SW480 (cell line): Measurements from ENCODE around the gene ASXL1.
A peak's percentile ranks its signal among the peaks of the same experiment; 100 is the strongest.

Source experiments
- DNase-seq: peaks from one replicate; pipeline ENCODE4 v3.0.0-alpha.2; 2016; ENCODE audit warnings: low spot score

The ASXL1 gene

GRCh38 chr20:32481311-32482142 is 123.4 kb downstream of the ASXL1 start:
- no peak for DNase-seq

- DNase-seq, result no peak
Measured at GRCh38 chr20:32482143-32482441, 124.0 kb downstream of the ASXL1 start.

GRCh38 chr20:32482442-32483261 is 124.5 kb downstream of the ASXL1 start:
- DNase-seq, result peak; percentile 41

- peak; percentile 89 for DNase-seq
Measured at GRCh38 chr20:32483351-32484224, 125.5 kb downstream of the ASXL1 start.

- DNase-seq, result peak; percentile 56
Measured at GRCh38 chr20:32484225-32484957, 126.3 kb downstream of the ASXL1 start.

GRCh38 chr20:32484958-32485769 is 127.0 kb downstream of the ASXL1 start:
- peak; percentile 82 for DNase-seq

DNA sequence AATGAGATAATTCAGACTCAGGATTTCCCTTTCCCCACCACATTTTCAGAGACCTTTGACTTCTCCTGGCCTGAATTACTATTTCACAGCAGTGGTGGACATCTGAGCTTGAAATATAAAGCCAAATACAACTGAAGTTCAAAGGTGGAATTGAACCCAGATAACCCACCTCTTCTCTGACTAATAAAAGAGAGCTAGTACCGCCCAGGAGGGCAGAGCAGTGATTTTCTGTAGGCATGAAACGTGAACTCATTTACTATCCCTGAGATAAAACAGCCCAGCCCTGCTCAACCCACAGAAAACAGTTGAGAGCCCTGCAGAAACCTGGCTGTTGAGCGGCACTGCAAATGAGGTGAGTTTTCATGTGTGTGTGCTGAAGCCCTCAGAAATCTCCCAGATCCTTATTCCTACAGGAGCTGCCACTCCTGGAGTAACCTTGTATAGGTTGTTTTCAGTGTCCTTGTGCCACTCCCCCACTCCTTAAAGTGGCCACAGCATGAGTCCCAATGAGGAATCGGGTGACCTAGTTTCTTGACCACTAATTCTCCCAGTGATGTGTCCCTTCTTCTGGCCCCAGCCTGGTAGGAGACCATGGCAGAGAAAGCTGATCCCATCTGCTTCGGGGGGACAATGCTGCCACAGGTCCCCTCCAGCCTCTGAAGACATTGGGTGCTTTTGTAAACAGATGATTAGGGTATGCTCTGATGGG is 127.8 kb downstream of the ASXL1 start:
- no peak for DNase-seq

DNA sequence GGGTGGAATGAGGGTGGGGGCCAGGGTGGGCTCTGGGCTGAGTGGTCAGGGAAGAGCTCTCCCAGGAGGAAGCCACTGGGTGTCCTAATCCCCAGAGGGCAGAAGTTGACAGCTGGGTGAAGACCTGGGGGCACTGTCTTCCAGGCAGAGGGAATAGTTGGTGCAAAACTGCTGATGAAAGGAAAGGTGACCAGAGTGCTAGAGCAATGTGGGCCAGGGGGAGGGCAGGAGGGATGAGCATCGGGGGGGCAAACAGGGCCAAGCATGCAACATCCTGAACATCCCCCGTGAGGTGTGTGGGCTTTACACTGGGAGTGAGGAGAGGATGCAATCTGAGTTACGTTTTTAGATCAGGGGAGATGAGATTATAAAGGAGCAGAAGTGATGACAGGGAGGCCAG is 129.2 kb downstream of the ASXL1 start:
- DNase-seq, result no peak

DNA sequence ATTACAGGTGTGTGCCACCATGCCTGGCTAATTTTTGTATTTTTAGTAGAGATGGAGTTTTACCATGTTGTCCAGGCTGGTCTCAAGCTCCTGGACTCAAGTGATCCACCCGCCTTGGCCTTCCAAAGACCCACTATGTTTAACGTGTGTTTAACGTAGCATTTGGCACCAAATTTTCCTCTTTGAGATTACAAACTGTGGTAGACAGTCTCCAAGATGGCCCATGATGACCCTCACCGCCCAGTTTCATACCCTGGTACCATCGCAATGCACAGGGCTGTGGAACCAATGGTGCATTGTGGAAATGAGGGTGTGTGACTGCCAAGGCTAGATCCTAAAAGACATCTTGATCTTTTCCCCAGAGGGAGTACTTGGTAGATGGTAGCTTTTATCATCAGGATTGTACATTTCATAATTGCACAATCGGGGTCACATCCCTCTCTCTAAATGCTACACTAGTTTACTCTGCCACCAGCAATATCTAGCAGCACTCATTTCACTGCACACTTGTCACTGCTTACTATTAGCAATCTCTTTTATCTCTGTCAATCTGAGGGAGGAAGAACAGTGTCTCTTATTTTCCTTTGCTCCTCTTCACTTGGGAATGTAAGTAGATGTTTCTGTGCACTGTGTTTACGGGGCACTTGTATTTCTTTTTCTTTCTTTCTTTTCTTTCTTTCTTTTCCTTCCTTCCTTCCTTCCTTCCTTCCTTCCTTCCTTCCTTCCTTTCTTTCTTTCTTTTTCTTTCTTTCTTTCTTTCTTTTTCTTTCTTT is 130.1 kb downstream of the ASXL1 start:
- no peak for DNase-seq
